H1 (cell line): Measurements from ENCODE around the gene FLRT3. TPM values are rescaled to one million over a fixed set of nuclear protein-coding genes. Genes with fewer than 3 reads are reported as not detected.

Experiments
- CTCF ChIA-PET: fragments of 300-600 bp; sonication (Branson Sonifier 250); formaldehyde crosslinking; loops from one replicate; lab custom pipeline; 2021; ENCODE audit not compliant: partially characterized antibody; lab: Charles Lee
- POLR2A ChIA-PET: fragments of 300-600 bp; sonication (Branson Sonifier 250); formaldehyde crosslinking; loops from one replicate; lab custom pipeline; 2021; ENCODE audit warnings: inconsistent platforms; ENCODE audit not compliant: partially characterized antibody; lab: Charles Lee
- DNase-seq, 2 experiments: peaks; one replicate each; pipeline versions ENCODE4 v3.0.0 to v3.0.0-alpha.2; 2010 to 2022; ENCODE audit warnings: low spot score in 2 of 2, low read depth in 1 of 2, mixed read lengths in 1 of 2
- FAIRE-seq: peaks from 2 replicates; lab custom pipeline; 2011; peaks lifted over from hg19 to GRCh38; lab: Jason Lieb, UNC
- H2AFZ ChIP-seq: 2 replicates; pipeline ENCODE4 v1.8.1; 2012; ENCODE audit warnings: low read length, inconsistent platforms
- H2AK5ac ChIP-seq: 2 replicates; pipeline ENCODE4 v1.6.1; 2013; ENCODE audit warnings: low read depth, low read length
- H2BK120ac ChIP-seq: replicated peaks from 2 replicates; pipeline ENCODE3; 2013; ENCODE audit warnings: low read depth, low read length, inconsistent platforms
- H2BK12ac ChIP-seq: 2 replicates; pipeline ENCODE4 v1.6.1; 2013; ENCODE audit warnings: low read depth, low read length
- H2BK15ac ChIP-seq: 2 replicates; pipeline ENCODE4 v1.6.1; 2013; ENCODE audit warnings: low read length
- H2BK20ac ChIP-seq: 2 replicates; pipeline ENCODE4 v1.6.1; 2013; ENCODE audit warnings: low read length
- H2BK5ac ChIP-seq: 2 replicates; pipeline ENCODE4 v1.6.1; 2013; ENCODE audit warnings: low read depth, low read length
- H3K14ac ChIP-seq: 2 replicates; pipeline ENCODE4 v1.6.1; 2013; ENCODE audit warnings: inconsistent platforms; ENCODE audit not compliant: insufficient read length
- H3K18ac ChIP-seq: 2 replicates; pipeline ENCODE4 v1.6.1; 2013; ENCODE audit warnings: low read length; ENCODE audit errors: extremely low read depth
- H3K23ac ChIP-seq: 2 replicates; pipeline ENCODE4 v1.6.1; 2013; ENCODE audit warnings: inconsistent platforms; ENCODE audit not compliant: insufficient read length
- H3K23me2 ChIP-seq: 2 replicates; pipeline ENCODE4 v1.6.1; 2013; ENCODE audit warnings: low read depth, low read length
- H3K27ac ChIP-seq: 2 replicates; pipeline ENCODE4 v1.6.1; 2011; ENCODE audit warnings: low read depth, low read length, inconsistent platforms
- H3K27me3 ChIP-seq, 4 experiments: replicated peaks in 1 of 4; 1 replicate in 1 of 4; 2 replicates in 3 of 4; pipeline versions ENCODE4 v1.6.1 to v1.8.1; 2011 to 2013; ENCODE audit warnings: low read length in 3 of 4, mild to moderate bottlenecking in 3 of 4, inconsistent platforms in 2 of 4, mixed read lengths in 2 of 4, moderate library complexity in 1 of 4; ENCODE audit not compliant: control insufficient read depth in 3 of 4, insufficient read depth in 3 of 4; ENCODE audit errors: extremely low read depth in 1 of 4
- H3K36me3 ChIP-seq, 4 experiments: 2 replicates each; pipeline versions ENCODE4 v1.6.1 to v1.8.1; 2011 to 2013; ENCODE audit warnings: mild to moderate bottlenecking in 4 of 4, low read length in 3 of 4, moderate library complexity in 2 of 4, control low read depth in 1 of 4, inconsistent platforms in 1 of 4; ENCODE audit not compliant: insufficient read depth in 4 of 4, control insufficient read depth in 2 of 4
- H3K4ac ChIP-seq: replicated peaks from 2 replicates; pipeline ENCODE3; 2013; ENCODE audit warnings: low read length, low read depth, mixed read lengths, inconsistent platforms; ENCODE audit not compliant: insufficient read length
- H3K4me1 ChIP-seq, 4 experiments: replicated peaks in 1 of 4; 1 replicate in 1 of 4; 2 replicates in 3 of 4; pipeline versions ENCODE4 v1.6.1 to v1.8.1; 2011 to 2013; ENCODE audit warnings: low read length in 3 of 4, inconsistent platforms in 2 of 4, mixed read lengths in 1 of 4; ENCODE audit not compliant: insufficient read depth in 4 of 4, control insufficient read depth in 3 of 4
- H3K4me2 ChIP-seq, 2 experiments: 2 replicates each; pipeline versions ENCODE4 v1.6.1 to v1.8.1; 2011 to 2013; ENCODE audit warnings: low read depth in 2 of 2, low read length in 2 of 2, control low read depth in 1 of 2, inconsistent platforms in 1 of 2, mild to moderate bottlenecking in 1 of 2; ENCODE audit not compliant: insufficient read depth in 1 of 2
- H3K4me3 ChIP-seq, 4 experiments: fragments of 200-600, 300-600 bp in 1 of 4; sonication (generic), shearing (Covaris generic), sonication (Bioruptor Twin) in 1 of 4; 2 replicates each; pipeline versions ENCODE4 v1.5.1 to v1.8.1; 2011 to 2016; ENCODE audit warnings: low read length in 4 of 4, low read depth in 3 of 4, control low read depth in 2 of 4, inconsistent platforms in 2 of 4, mild to moderate bottlenecking in 2 of 4, mixed read lengths in 1 of 4, moderate library complexity in 1 of 4; ENCODE audit not compliant: insufficient read depth in 2 of 4; ENCODE audit errors: extremely low read depth in 1 of 4
- H3K56ac ChIP-seq: replicated peaks from 2 replicates; pipeline ENCODE3; 2013; ENCODE audit warnings: low read depth, mild to moderate bottlenecking, mixed read lengths, low read length, inconsistent platforms; ENCODE audit not compliant: insufficient read length
- H3K79me1 ChIP-seq: 2 replicates; pipeline ENCODE4 v1.6.1; 2013; ENCODE audit warnings: low read depth, low read length, control low read depth
- H3K79me2 ChIP-seq, 2 experiments: 2 replicates each; pipeline versions ENCODE4 v1.6.1 to v1.8.1; 2012 to 2013; ENCODE audit warnings: low read length in 2 of 2, mild to moderate bottlenecking in 2 of 2, inconsistent platforms in 1 of 2; ENCODE audit not compliant: insufficient read depth in 2 of 2, control insufficient read depth in 1 of 2
- H3K9ac ChIP-seq, 4 experiments: replicated peaks in 1 of 4; 1 replicate in 1 of 4; 2 replicates in 3 of 4; pipeline versions ENCODE4 v1.6.1 to v1.8.1; 2011 to 2013; ENCODE audit warnings: low read depth in 3 of 4, low read length in 3 of 4, control low read depth in 2 of 4, mild to moderate bottlenecking in 2 of 4, moderate library complexity in 2 of 4, inconsistent platforms in 1 of 4; ENCODE audit errors: extremely low read depth in 1 of 4
- H3K9me3 ChIP-seq, 2 experiments: 2 replicates each; pipeline versions ENCODE4 v1.6.1 to v1.8.1; 2012 to 2013; ENCODE audit warnings: mild to moderate bottlenecking in 2 of 2, moderate library complexity in 2 of 2, control low read depth in 1 of 2, inconsistent platforms in 1 of 2, low read depth in 1 of 2, low read length in 1 of 2, mixed read lengths in 1 of 2; ENCODE audit not compliant: insufficient read depth in 2 of 2
- H4K20me1 ChIP-seq, 2 experiments: replicated peaks in 1 of 2; 2 replicates each; pipeline versions ENCODE3 to v1.8.1; 2011 to 2013; ENCODE audit warnings: inconsistent platforms in 2 of 2, low read length in 2 of 2, mild to moderate bottlenecking in 1 of 2; ENCODE audit not compliant: insufficient read depth in 2 of 2, control insufficient read depth in 1 of 2
- H4K5ac ChIP-seq: 2 replicates; pipeline ENCODE4 v1.6.1; 2013; ENCODE audit warnings: low read length, low read depth, mixed read lengths, inconsistent platforms; ENCODE audit not compliant: insufficient read length
- H4K8ac ChIP-seq: 2 replicates; pipeline ENCODE4 v1.8.0; 2013; ENCODE audit warnings: mild to moderate bottlenecking, moderate library complexity, low read length, inconsistent platforms; ENCODE audit not compliant: insufficient read depth; ENCODE audit errors: extremely low read depth
- H4K91ac ChIP-seq: replicated peaks from 2 replicates; pipeline ENCODE3; 2013; ENCODE audit warnings: low read length, mixed read lengths, inconsistent platforms; ENCODE audit not compliant: insufficient read length
- ATF2 ChIP-seq: IDR thresholded peaks from 2 replicates; pipeline ENCODE4 v1.6.1; 2012; ENCODE audit warnings: low read length, inconsistent platforms
- BCL11A ChIP-seq, 2 experiments: IDR thresholded peaks; one replicate each; pipeline ENCODE4 v1.6.1; 2011; ENCODE audit warnings: low read depth in 2 of 2, low read length in 2 of 2, mild to moderate bottlenecking in 2 of 2
- CBX5 ChIP-seq: fragments of 300-800, 300-1000 bp; sonication (generic); IDR thresholded peaks from 2 replicates; pipeline ENCODE4 v1.7.1; 2016; ENCODE audit warnings: antibody characterized with exemption, low read length, low read depth
- CREB1 ChIP-seq: IDR thresholded peaks from 2 replicates; pipeline ENCODE4 v1.6.1; 2012; ENCODE audit warnings: inconsistent platforms
- CTCF ChIP-seq, 3 experiments: IDR thresholded peaks; 1 replicate in 2 of 3; 2 replicates in 1 of 3; pipeline versions ENCODE4 v1.5.1 to v1.6.1; 2011; ENCODE audit warnings: low read length in 3 of 3, mild to moderate bottlenecking in 3 of 3, inconsistent platforms in 2 of 3, low read depth in 1 of 3, moderate library complexity in 1 of 3; ENCODE audit not compliant: insufficient read depth in 1 of 3; ENCODE audit errors: control extremely low read depth in 1 of 3
- FOSL1 ChIP-seq: IDR thresholded peaks from 2 replicates; pipeline ENCODE4 v1.6.1; 2011; ENCODE audit warnings: mild to moderate bottlenecking, low read depth, low read length, moderate library complexity; ENCODE audit not compliant: insufficient read depth
- SUZ12 ChIP-seq: fragments of 200-600 bp; sonication (generic); IDR thresholded peaks from 2 replicates; pipeline ENCODE4 v1.6.1; 2012; ENCODE audit warnings: mild to moderate bottlenecking, inconsistent platforms, low read length, moderate library complexity, mixed read lengths
- TAF1 ChIP-seq: IDR thresholded peaks from 2 replicates; pipeline ENCODE4 v1.6.1; 2011; ENCODE audit warnings: mild to moderate bottlenecking, low read depth, low read length
- WGBS, 2 experiments: shearing (Covaris generic) in 1 of 2; methylation state at CpG; one replicate each; pipeline versions ENCODE4 v1.1.6 to v1.1.7; 2013 to 2015; ENCODE audit warnings: low lambda C conversion rate in 2 of 2, mixed read lengths in 2 of 2, inconsistent platforms in 1 of 2, low coverage in 1 of 2, missing lambda C conversion rate in 1 of 2; ENCODE audit not compliant: insufficient replicate concordance in 2 of 2, insufficient coverage in 1 of 2, insufficient read length in 1 of 2; ENCODE audit errors: extremely low coverage in 1 of 2, missing lambda C conversion rate in 1 of 2; 5-methylcytosine and 5-hydroxymethylcytosine counted together
- polyA plus RNA-seq, 7 experiments: library from polyadenylated mRNA; depleted of rRNA in 3 of 7; stranded (reverse) in 5 of 7; unstranded in 2 of 7; fragments of >200 nt in 5 of 7; fragments of 200-250 nt in 2 of 7; gene quantifications; 1 replicate in 5 of 7; 2 replicates in 1 of 7; 4 replicates in 1 of 7; pipeline versions ENCODE4 v1.2.1 to v1.2.3, GENCODE V29; 2011 to 2013; ENCODE audit warnings: missing spikeins in 2 of 7, mixed read lengths in 2 of 7
- total RNA-seq: library from RNA; stranded (reverse); fragmentation: NEBNext Ultra II Directional; extraction: Animal tissue kit (Norgen Biotek cat#: 25700); gene quantifications from 2 replicates; pipeline ENCODE4 v1.2.1, GENCODE V29; 2021

The FLRT3 gene
- total and polyA plus RNA-seq, 2 of the 8 experiments (the other 6 are each of a cell fraction or from before 2014, with no cell fraction given): 0.35 to 0.41 TPM

- no peak overlapping the region for H2AK5ac ChIP-seq
- H3K4me3 ChIP-seq: no peak overlapping the region
- no peaks in the 10 kb centered on the region for H4K20me1 ChIP-seq
- no peaks in the 10 kb centered on the region for H3K36me3 ChIP-seq
- no peak overlapping the region for H3K9ac ChIP-seq
- no peak overlapping the region for H4K8ac ChIP-seq
- H2AFZ ChIP-seq: no peak overlapping the region
- no peak overlapping the region for H3K14ac ChIP-seq
- H2BK12ac ChIP-seq: no peak overlapping the region
- H3K56ac ChIP-seq: no peak overlapping the region
- no peak overlapping the region for H2BK5ac ChIP-seq
- CTCF ChIA-PET: interaction anchor here (1.0 to 1.7 kb wide), 2 partner anchors 18 to 24 kb away, joined by 4 to 5 read pairs; partner anchors contain the start of gene FLRT3
- no peaks in the 10 kb centered on the region for H3K9me3 ChIP-seq
- no peaks in the 10 kb centered on the region for H3K4me1 ChIP-seq
- no peaks in the 10 kb centered on the region for H3K27me3 ChIP-seq
- no peak overlapping the region for H3K18ac ChIP-seq
- DNase-seq: no peak
- FAIRE-seq: no peak
- H2BK15ac ChIP-seq: no peak overlapping the region
- POLR2A ChIA-PET: interaction anchor here (0.7 kb wide), 1 partner anchor 127 kb away, joined by 3 read pairs; no protein-coding TSS in a partner anchor
- no peak overlapping the region for H2BK120ac ChIP-seq
- H3K79me1 ChIP-seq: no peaks in the 10 kb centered on the region
- no peaks in the 10 kb centered on the region for H3K23me2 ChIP-seq
- no peak overlapping the region for H4K5ac ChIP-seq
- 91% methylated on average over 3 of the region's 3 CpGs; no CpG with 5 or more reads in 1 of the 2 experiments for WGBS, 2 experiments
- H3K4ac ChIP-seq: no peak overlapping the region
- H3K4me2 ChIP-seq: no peak overlapping the region
- no peaks in the 10 kb centered on the region for H3K79me2 ChIP-seq
- H3K23ac ChIP-seq: no peak overlapping the region
- H4K91ac ChIP-seq: no peak overlapping the region
- no peak overlapping the region for H2BK20ac ChIP-seq
- H3K27ac ChIP-seq: no peak overlapping the region
- TF ChIP-seq TAF1 (no peak), SUZ12 (no peak), CTCF (IDR thresholded peaks at IDR 0.05; ENCODE audit: control extremely low read depth in 1 of 3, insufficient read depth in 1 of 3, low read depth in 1 of 3, low read length in 3 of 3) (no peak), CREB1 (no peak), CBX5 (no peak), FOSL1 (no peak), BCL11A (IDR thresholded peaks at IDR 0.05; ENCODE audit: low read depth in 2 of 2, low read length in 2 of 2) (no peak), ATF2 (no peak)
These were observed 24.3 kb upstream of the FLRT3 start for GRCh38 chr20:14361509-14362345.
